ENCODE measurements around the gene CDX4.

DNA sequence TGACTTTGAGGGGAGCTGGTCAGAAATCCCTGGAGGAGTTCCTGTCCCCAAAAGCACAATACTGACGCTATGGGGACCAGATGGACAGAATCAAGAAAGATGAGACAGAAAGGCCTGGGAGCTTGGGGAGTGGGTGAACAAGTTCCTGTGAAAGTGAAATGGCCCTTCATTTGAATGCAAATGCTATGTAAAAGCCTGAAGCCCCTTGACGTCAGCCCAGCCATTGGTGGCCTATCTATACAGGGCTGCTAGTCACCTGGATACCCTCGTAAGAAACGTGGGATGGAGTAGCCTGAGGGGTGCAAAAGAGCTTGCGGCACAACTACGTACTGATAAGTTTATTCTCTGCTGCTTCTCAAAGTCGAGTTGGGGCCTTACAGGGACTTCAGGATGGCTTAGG lies at the start of gene CDX4:
- no peak for TF ChIP-seq RARB (CRISPR knock-in tag; IDR thresholded peaks at IDR 0.05)
- TF ChIP-seq, protein P1, sequence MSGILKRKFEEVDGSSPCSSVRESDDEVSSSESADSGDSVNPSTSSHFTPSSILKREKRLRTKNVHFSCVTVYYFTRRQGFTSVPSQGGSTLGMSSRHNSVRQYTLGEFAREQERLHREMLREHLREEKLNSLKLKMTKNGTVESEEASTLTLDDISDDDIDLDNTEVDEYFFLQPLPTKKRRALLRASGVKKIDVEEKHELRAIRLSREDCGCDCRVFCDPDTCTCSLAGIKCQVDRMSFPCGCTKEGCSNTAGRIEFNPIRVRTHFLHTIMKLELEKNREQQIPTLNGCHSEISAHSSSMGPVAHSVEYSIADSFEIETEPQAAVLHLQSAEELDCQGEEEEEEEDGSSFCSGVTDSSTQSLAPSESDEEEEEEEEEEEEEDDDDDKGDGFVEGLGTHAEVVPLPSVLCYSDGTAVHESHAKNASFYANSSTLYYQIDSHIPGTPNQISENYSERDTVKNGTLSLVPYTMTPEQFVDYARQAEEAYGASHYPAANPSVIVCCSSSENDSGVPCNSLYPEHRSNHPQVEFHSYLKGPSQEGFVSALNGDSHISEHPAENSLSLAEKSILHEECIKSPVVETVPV (CRISPR knock-in tag; IDR thresholded peaks at IDR 0.05): no peak
- no peak for TF ChIP-seq CSDC2 (CRISPR knock-in tag; IDR thresholded peaks at IDR 0.05)
- TF ChIP-seq ZNF565 (CRISPR knock-in tag; conservative IDR thresholded peaks at IDR 0.05; ENCODE audit: low read depth): no peak
- TF ChIP-seq TCF4 (CRISPR knock-in tag; IDR thresholded peaks at IDR 0.05; ENCODE audit: borderline replicate concordance): no peak
- TF ChIP-seq, protein P2, sequence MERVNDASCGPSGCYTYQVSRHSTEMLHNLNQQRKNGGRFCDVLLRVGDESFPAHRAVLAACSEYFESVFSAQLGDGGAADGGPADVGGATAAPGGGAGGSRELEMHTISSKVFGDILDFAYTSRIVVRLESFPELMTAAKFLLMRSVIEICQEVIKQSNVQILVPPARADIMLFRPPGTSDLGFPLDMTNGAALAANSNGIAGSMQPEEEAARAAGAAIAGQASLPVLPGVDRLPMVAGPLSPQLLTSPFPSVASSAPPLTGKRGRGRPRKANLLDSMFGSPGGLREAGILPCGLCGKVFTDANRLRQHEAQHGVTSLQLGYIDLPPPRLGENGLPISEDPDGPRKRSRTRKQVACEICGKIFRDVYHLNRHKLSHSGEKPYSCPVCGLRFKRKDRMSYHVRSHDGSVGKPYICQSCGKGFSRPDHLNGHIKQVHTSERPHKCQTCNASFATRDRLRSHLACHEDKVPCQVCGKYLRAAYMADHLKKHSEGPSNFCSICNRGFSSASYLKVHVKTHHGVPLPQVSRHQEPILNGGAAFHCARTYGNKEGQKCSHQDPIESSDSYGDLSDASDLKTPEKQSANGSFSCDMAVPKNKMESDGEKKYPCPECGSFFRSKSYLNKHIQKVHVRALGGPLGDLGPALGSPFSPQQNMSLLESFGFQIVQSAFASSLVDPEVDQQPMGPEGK (CRISPR knock-in tag; IDR thresholded peaks at IDR 0.05; ENCODE audit: borderline replicate concordance): no peak
